Activated T-helper 17 cell treated with anti-CD3 and anti-CD28 coated beads, Interleukin-2, amount 50 U/mL, for 72 hours (primary cell): ENCODE measurements around the gene COL11A2. TPM values are rescaled to one million over a fixed set of nuclear protein-coding genes. Genes with fewer than 3 reads are reported as not detected.

Experiments used
- ATAC-seq: fragments of 150-1000 bp; cut with Tn5 transposase; replicated peaks from 2 replicates; pipeline ENCODE4 v1.10.0; 2021; ENCODE audit warnings: mild to moderate bottlenecking, moderate library complexity
- H3K27ac Mint-ChIP-seq: one replicate; pipeline ENCODE4 v1.8.0; 2022; ENCODE audit warnings: mixed read lengths
- H3K27me3 Mint-ChIP-seq: one replicate; pipeline ENCODE4 v1.8.0; 2022; ENCODE audit warnings: mixed read lengths
- H3K36me3 Mint-ChIP-seq: one replicate; pipeline ENCODE4 v1.8.0; 2022; ENCODE audit warnings: low read depth, mild to moderate bottlenecking, mixed read lengths
- H3K4me1 Mint-ChIP-seq: one replicate; pipeline ENCODE4 v1.8.0; 2022; ENCODE audit warnings: mixed read lengths
- H3K4me3 Mint-ChIP-seq: one replicate; pipeline ENCODE4 v1.8.0; 2022; ENCODE audit warnings: mild to moderate bottlenecking, mixed read lengths
- H3K9me3 Mint-ChIP-seq: one replicate; pipeline ENCODE4 v1.8.0; 2022; ENCODE audit warnings: mixed read lengths
- total RNA-seq, 2 donors: library from RNA; stranded (reverse); gene quantifications; one replicate each; pipeline ENCODE4 v1.2.3, GENCODE V29; 2022

The COL11A2 gene
- total RNA-seq, 2 donors from 2014 or later, result 1.2 to 3.3 TPM

DNA sequence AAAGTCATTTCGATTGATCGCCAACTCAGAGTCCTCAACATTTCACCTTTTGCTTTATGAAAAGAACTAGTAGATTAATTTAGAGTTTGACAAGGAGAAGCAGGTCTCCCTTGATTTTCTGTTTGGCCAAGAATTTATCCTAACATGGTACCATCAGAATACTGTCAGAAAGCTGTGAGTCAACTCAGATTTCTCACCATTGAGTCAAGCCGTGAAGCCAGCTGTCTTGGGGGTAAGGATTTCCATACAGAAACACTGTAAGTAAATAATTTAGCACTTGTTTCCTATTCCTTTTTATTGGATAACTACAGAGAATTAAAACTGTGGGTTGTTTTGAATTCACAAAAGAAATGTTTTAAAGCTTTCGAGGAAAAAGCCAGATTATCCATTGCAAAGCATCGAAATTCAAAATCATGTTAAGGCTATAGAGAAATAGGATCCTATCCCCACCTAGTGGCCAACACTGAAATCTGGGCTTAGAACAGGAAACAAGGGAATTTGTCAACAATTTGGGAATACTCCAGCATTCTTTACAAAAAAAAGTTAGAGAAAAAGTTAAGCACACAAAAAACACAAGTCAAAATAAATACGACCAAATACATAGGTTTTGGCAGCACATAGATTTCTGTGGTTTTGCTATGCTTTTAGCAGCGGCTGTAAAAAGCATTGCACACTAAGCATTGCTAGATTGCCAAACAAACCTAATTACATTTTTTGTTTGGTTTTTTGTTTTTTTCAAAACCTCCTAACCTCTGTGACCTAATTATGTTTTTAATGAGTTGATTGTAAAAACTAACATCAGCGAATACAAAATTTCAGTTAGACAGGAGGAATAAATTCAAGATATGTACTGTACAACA, 44.2 kb downstream of the COL11A2 start:
- H3K27ac Mint-ChIP-seq, result no peak overlapping the region
- H3K36me3 Mint-ChIP-seq, result no peaks in the 10 kb centered on the region
- H3K9me3 Mint-ChIP-seq, result peaks cover 4% of the 10 kb centered on the region
- no peaks in the 10 kb centered on the region for H3K4me1 Mint-ChIP-seq
- H3K27me3 Mint-ChIP-seq, result peaks cover 22% of the 10 kb centered on the region
- H3K4me3 Mint-ChIP-seq, result no peak overlapping the region
- no peak for ATAC-seq

DNA sequence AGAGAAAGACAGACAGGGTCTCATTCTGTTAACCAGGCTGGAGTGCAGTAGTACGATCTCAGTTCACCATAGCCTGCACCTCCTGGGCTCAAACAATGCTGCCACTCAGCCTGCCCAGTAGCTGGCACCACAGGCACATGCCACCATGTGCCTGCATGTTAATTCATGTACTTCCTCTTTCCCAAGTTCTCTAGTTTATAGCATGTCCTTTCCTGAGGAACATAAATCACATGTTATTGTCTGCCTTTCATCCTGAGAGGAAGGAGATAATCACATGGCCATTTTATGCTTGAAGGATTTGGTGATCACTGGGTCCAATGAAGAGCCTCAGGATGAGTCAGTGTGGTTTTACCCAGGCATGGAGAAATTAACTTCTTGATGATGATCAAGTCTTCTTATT, 47.9 kb downstream of the COL11A2 start:
- ATAC-seq, result no peak
- no peaks in the 10 kb centered on the region for H3K4me1 Mint-ChIP-seq
- H3K9me3 Mint-ChIP-seq, result no peaks in the 10 kb centered on the region
- no peak overlapping the region for H3K27ac Mint-ChIP-seq
- no peak overlapping the region for H3K4me3 Mint-ChIP-seq
- H3K36me3 Mint-ChIP-seq, result no peaks in the 10 kb centered on the region
- peaks cover 31% of the 10 kb centered on the region for H3K27me3 Mint-ChIP-seq

DNA sequence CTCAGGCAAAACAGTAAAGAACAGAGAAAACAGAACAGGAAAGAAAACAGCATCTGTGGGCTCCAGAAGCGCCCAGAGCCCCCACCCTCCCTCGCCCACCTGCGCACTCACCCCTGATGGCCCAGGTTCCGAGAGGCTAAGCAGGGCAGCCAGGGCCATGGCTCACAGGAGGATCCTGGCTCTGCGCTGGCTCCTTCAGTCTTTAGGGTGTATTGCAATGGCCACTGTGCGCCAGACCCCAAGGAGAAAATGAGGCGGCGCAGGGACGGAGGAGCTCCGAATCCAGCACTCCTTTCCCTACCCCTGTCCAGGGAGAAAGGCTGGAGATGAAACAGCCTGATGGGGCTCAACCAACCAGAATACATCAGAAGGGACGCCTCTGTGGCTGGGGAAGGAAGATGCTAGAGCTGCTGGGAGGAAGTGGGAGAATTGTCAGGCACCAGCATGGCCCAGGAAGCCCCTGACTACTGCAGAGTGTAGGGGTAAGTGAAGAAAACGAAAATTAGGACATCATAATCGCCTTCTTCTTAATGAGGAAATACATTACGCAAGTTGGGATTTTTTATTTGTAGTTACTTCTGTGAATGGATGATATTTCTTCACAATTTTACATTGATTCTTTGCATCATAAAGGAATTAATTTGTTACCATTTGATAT, 49.0 kb downstream of the COL11A2 start:
- H3K27ac Mint-ChIP-seq, result no peak overlapping the region
- no peaks in the 10 kb centered on the region for H3K36me3 Mint-ChIP-seq
- peaks cover 26% of the 10 kb centered on the region for H3K27me3 Mint-ChIP-seq
- H3K9me3 Mint-ChIP-seq, result no peaks in the 10 kb centered on the region
- ATAC-seq, result no peak
- H3K4me3 Mint-ChIP-seq, result no peak overlapping the region
- H3K4me1 Mint-ChIP-seq, result no peaks in the 10 kb centered on the region

- ATAC-seq, result no peak
- Mint-ChIP-seq H3K27me3 (peaks cover 26% of the 10 kb centered on the region), H3K36me3 (no peaks in the 10 kb centered on the region), H3K4me3 (no peak overlapping the region), H3K9me3 (no peaks in the 10 kb centered on the region), H3K4me1 (no peaks in the 10 kb centered on the region), H3K27ac (no peak overlapping the region)
Measured at GRCh38 chr6:33142501-33143070, 49.7 kb downstream of the COL11A2 start.

- no peak for ATAC-seq
- Mint-ChIP-seq H3K27ac (no peak overlapping the region), H3K4me1 (no peaks in the 10 kb centered on the region), H3K36me3 (no peaks in the 10 kb centered on the region), H3K9me3 (no peaks in the 10 kb centered on the region), H3K27me3 (peaks cover 29% of the 10 kb centered on the region), H3K4me3 (no peak overlapping the region)
Measured at GRCh38 chr6:33140556-33140955, 51.7 kb downstream of the COL11A2 start.

DNA sequence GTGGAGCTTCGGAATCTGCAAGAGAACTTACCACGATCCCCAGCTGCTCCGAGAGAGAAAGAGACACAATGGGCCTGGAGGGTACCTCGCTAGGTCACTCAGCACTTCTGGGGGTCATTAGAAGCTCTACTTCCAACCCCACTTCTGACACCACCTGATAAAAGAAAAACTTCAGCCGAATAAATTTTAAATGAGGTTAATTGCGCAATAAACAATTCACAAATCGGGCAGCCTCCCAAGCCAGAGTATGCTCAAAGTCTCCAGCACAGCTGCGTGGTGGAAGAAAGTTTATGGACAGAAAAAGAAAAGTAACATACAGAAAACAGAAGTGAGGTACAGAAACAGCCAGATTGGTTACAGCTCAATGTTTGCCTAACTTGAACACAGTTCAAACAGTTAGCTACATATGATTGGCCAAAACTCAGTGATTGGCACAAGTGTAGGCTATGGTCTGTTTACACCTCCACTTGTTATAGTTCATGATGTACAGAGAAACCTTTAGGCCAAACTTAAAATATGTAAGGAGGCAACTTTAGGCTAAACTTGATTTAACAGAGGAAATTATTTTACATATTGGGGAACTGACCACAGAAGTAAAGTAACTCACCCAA, 52.6 kb downstream of the COL11A2 start:
- Mint-ChIP-seq H3K36me3 (no peaks in the 10 kb centered on the region), H3K4me3 (no peak overlapping the region), H3K9me3 (no peaks in the 10 kb centered on the region), H3K27ac (no peak overlapping the region), H3K27me3 (peaks cover 29% of the 10 kb centered on the region), H3K4me1 (no peaks in the 10 kb centered on the region)
- no peak for ATAC-seq

DNA sequence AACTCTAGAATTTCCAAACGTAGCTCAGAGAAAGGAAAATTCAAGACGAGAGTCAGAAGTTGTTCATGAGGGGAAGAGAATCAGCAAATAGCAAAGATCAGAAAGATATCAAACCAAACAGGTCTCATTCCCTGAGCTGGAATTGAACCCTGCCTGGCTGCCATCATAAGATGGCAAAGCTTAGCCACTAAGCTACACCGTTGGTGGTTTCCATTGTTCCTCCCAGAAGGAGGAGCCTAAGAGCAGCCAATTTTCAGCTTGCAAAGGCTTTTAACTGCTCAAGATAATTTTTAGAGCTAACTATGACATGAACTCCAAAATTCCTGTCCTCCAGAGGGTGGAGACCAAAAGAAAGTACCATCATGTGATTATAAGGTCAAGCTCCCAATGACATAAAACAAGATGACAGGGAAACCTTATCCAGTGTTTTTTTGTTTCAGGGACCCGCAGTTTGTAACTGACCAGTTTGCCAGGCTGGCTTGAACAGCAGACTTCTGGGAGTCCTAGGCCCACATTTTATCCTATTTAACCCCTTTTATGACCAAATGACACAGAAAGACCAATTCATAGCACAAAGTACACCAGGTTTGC, 55.9 kb downstream of the COL11A2 start:
- Mint-ChIP-seq H3K9me3 (no peaks in the 10 kb centered on the region), H3K36me3 (no peaks in the 10 kb centered on the region), H3K27me3 (peaks cover 10% of the 10 kb centered on the region), H3K4me3 (no peak overlapping the region), H3K27ac (no peak overlapping the region), H3K4me1 (no peaks in the 10 kb centered on the region)
- no peak for ATAC-seq

GRCh38 chr6:33132081-33132524, 60.2 kb downstream of the COL11A2 start:
- Mint-ChIP-seq H3K27me3 (peaks cover 11% of the 10 kb centered on the region), H3K9me3 (no peaks in the 10 kb centered on the region), H3K4me1 (no peaks in the 10 kb centered on the region), H3K27ac (no peak overlapping the region), H3K36me3 (no peaks in the 10 kb centered on the region), H3K4me3 (no peak overlapping the region)
- ATAC-seq, result no peak

DNA sequence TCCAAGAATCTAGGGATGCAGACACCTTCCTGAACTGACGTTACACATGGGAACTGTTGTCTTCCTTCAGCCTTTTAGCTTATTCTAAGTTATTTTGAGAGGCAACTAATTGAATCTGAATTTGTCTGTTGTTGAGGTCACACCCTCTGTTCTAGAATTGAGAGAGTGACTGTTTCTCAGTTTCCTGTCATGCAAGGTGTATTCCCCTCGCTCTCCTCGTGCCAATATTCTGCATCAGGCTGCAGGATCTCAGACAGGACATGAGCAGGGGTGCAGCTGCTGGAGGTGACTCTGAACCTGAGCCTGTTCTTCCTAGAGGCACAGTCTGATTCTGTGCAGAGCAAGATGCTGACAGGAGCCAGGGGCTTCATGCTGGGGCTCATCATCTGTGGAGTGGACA, 63.9 kb downstream of the COL11A2 start:
- peaks cover 5% of the 10 kb centered on the region for H3K9me3 Mint-ChIP-seq
- H3K27me3 Mint-ChIP-seq, result peaks cover 16% of the 10 kb centered on the region
- no peak overlapping the region for H3K27ac Mint-ChIP-seq
- no peaks in the 10 kb centered on the region for H3K4me1 Mint-ChIP-seq
- H3K36me3 Mint-ChIP-seq, result no peaks in the 10 kb centered on the region
- no peak overlapping the region for H3K4me3 Mint-ChIP-seq
- ATAC-seq, result peak; percentile 73

DNA sequence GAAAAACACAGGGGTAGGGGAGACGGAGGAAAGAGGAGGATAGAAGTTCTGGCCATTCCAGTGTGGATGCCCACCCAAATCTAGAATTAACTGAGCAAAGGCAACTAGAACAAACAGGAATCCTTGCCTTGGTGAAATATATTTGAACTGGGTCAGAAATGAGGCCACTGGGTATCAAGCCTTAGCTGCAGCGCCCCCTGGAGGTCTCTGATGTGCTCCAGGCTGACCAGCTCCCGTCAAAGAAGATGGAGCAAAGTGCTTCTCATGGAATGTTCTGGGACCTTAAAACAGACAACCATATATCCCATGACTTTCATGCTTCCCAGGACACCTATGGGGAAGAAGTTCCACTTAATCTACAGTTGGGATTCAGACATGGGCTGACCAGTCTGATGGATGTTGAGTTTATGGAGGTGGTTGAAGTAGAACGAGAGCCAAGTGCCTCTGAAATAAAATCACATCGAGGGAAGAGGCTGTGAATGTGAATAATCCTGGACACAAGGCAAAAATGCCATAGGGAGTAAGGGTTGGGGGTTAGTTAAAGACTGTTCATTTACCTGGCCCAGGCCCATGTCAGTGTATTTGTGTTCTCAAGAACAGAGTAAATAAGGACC, 66.1 kb downstream of the COL11A2 start:
- Mint-ChIP-seq H3K4me1 (no peaks in the 10 kb centered on the region), H3K27me3 (peaks cover 17% of the 10 kb centered on the region), H3K9me3 (peaks cover 5% of the 10 kb centered on the region), H3K4me3 (no peak overlapping the region), H3K27ac (no peak overlapping the region), H3K36me3 (no peaks in the 10 kb centered on the region)
- ATAC-seq, result peak; percentile 67

GRCh38 chr6:33124947-33125346, 67.3 kb downstream of the COL11A2 start:
- peaks cover 5% of the 10 kb centered on the region for H3K9me3 Mint-ChIP-seq
- H3K27me3 Mint-ChIP-seq, result peaks cover 18% of the 10 kb centered on the region

GRCh38 chr6:33124525-33124901, 67.8 kb downstream of the COL11A2 start:
- no peak for ATAC-seq
- no peaks in the 10 kb centered on the region for H3K4me1 Mint-ChIP-seq
- no peak overlapping the region for H3K4me3 Mint-ChIP-seq
- H3K27ac Mint-ChIP-seq, result no peak overlapping the region
- H3K27me3 Mint-ChIP-seq, result peaks cover 18% of the 10 kb centered on the region
- no peaks in the 10 kb centered on the region for H3K36me3 Mint-ChIP-seq
- peaks cover 5% of the 10 kb centered on the region for H3K9me3 Mint-ChIP-seq

More at GRCh38 chr6:33124947-33125346, 67.3 kb downstream of the COL11A2 start:
- Mint-ChIP-seq H3K4me1 (no peaks in the 10 kb centered on the region), H3K36me3 (no peaks in the 10 kb centered on the region), H3K4me3 (no peak overlapping the region), H3K27ac (no peak overlapping the region)
- ATAC-seq, result no peak

DNA sequence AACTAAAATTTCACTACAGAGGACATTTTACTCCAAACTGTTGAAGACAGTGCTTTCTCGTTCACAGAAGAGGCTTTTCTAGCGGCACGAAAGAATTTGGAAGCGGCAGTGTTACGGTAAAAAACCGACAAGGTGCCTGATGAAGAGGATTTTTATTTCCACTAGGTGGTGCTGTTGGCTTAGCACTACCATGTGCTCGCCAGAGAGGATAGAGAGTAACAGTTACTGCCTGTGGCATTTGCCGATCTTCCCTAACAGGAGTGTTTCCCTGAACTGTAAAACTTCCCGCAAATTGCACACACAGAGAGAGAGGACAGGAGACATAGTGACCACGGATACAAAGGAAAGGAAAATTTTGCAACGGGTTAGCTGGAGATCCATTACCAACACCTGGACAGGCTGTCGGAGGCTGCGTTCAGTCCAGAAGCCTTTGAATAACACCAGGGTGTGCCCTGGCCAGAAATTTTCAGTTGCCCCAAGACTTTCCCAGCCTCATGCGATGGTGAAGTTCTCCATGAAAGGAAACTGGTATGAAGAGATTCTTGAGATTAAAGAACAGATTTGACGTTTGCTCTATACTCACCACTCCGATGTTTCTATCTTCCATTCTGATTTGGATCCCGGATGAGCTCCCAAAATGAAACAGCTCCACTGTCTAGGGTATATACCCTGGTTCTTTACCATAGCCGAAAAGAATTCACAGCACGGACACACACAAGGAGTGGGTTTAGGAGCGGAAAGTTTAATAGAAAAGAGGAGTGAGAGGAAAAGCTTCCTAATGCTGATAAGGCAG, 68.3 kb downstream of the COL11A2 start:
- ATAC-seq, result peak; percentile 40

More for the DNA sequence above, 68.3 kb downstream of the COL11A2 start:
- H3K36me3 Mint-ChIP-seq, result no peaks in the 10 kb centered on the region
- no peak overlapping the region for H3K27ac Mint-ChIP-seq
- H3K4me1 Mint-ChIP-seq, result no peaks in the 10 kb centered on the region
- H3K9me3 Mint-ChIP-seq, result peaks cover 5% of the 10 kb centered on the region
- no peak overlapping the region for H3K4me3 Mint-ChIP-seq
- H3K27me3 Mint-ChIP-seq, result peaks cover 18% of the 10 kb centered on the region
